ENCODE measurements around the gene TIAM2. TPM values are rescaled to one million over a fixed set of nuclear protein-coding genes. Genes with fewer than 3 reads are reported as not detected.

The TIAM2 gene
- total RNA-seq, 2 donors from 2014 or later, result 3.1 to 6.6 TPM

GRCh38 chr6:154954347-154954746 lies 40.8 kb upstream of the TIAM2 start:
- no peak overlapping the region for H3K4me3 ChIP-seq
- H3K27me3 ChIP-seq, result no peaks in the 10 kb centered on the region
- H3K27ac ChIP-seq, result no peak overlapping the region
- ATAC-seq (no peak), DNase-seq (no peak)
- no peaks in the 10 kb centered on the region for H3K9me3 ChIP-seq
- no peaks in the 10 kb centered on the region for H3K36me3 ChIP-seq (replicated peaks in 1 of 2; ENCODE audit: insufficient read depth in 1 of 2, low read depth in 2 of 2)
- no peaks in the 10 kb centered on the region for H3K4me1 ChIP-seq
- TF ChIP-seq POLR2A (IDR thresholded peaks at IDR 0.05) (no peak), CTCF (IDR thresholded peaks at IDR 0.05) (no peak)
- intact Hi-C loops (cut with DNase I), result no loop called here
- WGBS, 2 donors, result 85 to 91% methylated on average over 4 of the region's 4 CpGs

DNA sequence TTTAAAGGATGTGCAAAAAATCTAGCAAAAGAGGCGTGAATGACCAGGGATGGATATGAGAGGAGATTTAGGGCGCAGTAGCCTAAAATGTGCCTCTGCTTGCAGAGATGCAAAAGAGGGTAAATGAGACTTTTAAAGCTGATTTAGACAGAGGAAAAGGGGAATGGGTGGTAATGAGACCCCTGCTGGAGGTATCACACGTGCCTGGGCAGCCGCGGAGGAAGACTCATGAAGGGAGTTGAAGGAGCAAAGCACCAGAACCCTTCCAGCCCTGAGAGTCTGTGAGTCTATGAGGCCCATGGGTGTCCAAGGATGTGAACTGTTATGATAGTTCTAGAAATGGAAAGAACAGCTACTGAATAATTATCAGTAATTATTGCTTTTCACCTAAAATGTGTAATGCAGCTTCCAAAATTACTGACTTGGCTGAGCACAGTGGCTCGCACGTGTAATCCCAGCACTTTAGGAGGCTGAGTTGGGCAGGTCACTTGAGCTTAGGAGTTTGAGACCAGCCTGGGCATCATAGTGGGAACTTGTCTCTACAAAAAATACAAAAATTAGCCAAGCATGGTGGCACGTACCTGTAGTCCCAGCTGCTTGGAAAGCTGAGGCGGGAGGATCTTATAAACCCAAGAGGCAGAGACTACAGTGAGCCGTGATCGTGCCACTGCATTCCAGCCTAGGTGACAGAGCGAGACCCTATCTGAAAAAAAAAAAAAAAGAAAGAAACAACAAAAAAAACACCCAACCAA lies 38.2 kb upstream of the TIAM2 start:
- TF ChIP-seq CTCF (IDR thresholded peaks at IDR 0.05) (no peak), POLR2A (IDR thresholded peaks at IDR 0.05) (no peak)
- Histone ChIP-seq H3K27ac (no peak overlapping the region), H3K27me3 (no peaks in the 10 kb centered on the region), H3K4me1 (no peaks in the 10 kb centered on the region), H3K4me3 (no peak overlapping the region), H3K9me3 (no peaks in the 10 kb centered on the region), H3K36me3 (replicated peaks in 1 of 2; ENCODE audit: insufficient read depth in 1 of 2, low read depth in 2 of 2) (no peaks in the 10 kb centered on the region)
- 87 to 91% methylated on average over 12 of the region's 12 CpGs for WGBS, 2 donors
- ATAC-seq (no peak), DNase-seq (no peak)
- intact Hi-C loops (cut with DNase I), result no loop called here

- Histone ChIP-seq H3K36me3 (replicated peaks in 1 of 2; ENCODE audit: insufficient read depth in 1 of 2, low read depth in 2 of 2) (no peaks in the 10 kb centered on the region), H3K4me3 (no peak overlapping the region), H3K27ac (no peak overlapping the region), H3K4me1 (no peaks in the 10 kb centered on the region), H3K27me3 (no peaks in the 10 kb centered on the region), H3K9me3 (no peaks in the 10 kb centered on the region)
- intact Hi-C loops (cut with DNase I), result no loop called here
- TF ChIP-seq POLR2A (IDR thresholded peaks at IDR 0.05) (no peak), CTCF (IDR thresholded peaks at IDR 0.05) (no peak)
- 68 to 76% methylated on average over 7 of the region's 7 CpGs for WGBS, 2 donors
- ATAC-seq (no peak), DNase-seq (no peak)
These were observed 36.6 kb upstream of the TIAM2 start for GRCh38 chr6:154958469-154958868.

GRCh38 chr6:154960299-154960843 lies 34.7 kb upstream of the TIAM2 start:
- peak in 2 of 4 donors; percentile 16 to 17 for DNase-seq
- Histone ChIP-seq H3K27ac (no peak overlapping the region), H3K27me3 (no peaks in the 10 kb centered on the region), H3K9me3 (no peaks in the 10 kb centered on the region), H3K4me1 (no peaks in the 10 kb centered on the region), H3K4me3 (no peak overlapping the region), H3K36me3 (replicated peaks in 1 of 2; ENCODE audit: insufficient read depth in 1 of 2, low read depth in 2 of 2) (peaks cover 0 to 2% of the 10 kb centered on the region in 2 donors)
- TF ChIP-seq CTCF (IDR thresholded peaks at IDR 0.05) (no peak), POLR2A (IDR thresholded peaks at IDR 0.05) (no peak)
- WGBS, 2 donors, result 82 to 86% methylated on average over 11 of the region's 11 CpGs
- intact Hi-C loops (cut with DNase I), result no loop called here
- ATAC-seq, result no peak
